ENCODE data around the gene ELP1.

ELP1 gene

DNA sequence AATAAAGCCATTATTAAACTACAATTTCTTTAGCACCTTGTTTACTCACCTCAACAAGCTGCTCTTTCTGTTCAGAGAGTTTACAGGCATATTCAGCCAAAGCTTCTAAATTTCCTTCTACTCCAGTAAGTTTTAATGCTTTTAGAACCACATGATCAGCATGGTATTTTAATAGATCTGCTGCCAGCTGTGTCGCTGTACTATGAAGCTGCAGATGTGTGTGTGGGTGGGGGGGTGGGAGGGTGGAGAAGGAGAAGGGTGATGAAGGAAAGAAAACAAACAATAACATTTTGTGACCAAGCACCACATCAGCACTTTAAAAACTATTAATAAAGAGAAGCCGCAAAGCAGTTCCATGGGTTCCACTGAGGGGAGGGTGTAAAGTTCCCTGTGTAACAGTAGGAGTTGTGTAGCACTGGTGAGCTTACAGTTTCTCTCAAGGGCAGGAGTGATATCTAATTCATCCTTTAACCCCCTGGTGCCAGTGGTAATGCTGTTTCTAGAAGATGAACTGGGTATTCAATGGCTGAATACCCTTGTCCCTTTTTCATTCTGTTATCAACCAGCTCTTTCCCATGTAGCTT is 38.8 kb upstream of the ELP1 start:
- TF ChIP-seq TAF1 (IDR thresholded peaks at IDR 0.05; ENCODE audit: borderline replicate concordance, insufficient read depth, low read length), result no peak
- no peak for TF ChIP-seq SIN3A (IDR thresholded peaks at IDR 0.05; ENCODE audit: borderline replicate concordance, insufficient read depth, low read length)
- TF ChIP-seq, protein P1, sequence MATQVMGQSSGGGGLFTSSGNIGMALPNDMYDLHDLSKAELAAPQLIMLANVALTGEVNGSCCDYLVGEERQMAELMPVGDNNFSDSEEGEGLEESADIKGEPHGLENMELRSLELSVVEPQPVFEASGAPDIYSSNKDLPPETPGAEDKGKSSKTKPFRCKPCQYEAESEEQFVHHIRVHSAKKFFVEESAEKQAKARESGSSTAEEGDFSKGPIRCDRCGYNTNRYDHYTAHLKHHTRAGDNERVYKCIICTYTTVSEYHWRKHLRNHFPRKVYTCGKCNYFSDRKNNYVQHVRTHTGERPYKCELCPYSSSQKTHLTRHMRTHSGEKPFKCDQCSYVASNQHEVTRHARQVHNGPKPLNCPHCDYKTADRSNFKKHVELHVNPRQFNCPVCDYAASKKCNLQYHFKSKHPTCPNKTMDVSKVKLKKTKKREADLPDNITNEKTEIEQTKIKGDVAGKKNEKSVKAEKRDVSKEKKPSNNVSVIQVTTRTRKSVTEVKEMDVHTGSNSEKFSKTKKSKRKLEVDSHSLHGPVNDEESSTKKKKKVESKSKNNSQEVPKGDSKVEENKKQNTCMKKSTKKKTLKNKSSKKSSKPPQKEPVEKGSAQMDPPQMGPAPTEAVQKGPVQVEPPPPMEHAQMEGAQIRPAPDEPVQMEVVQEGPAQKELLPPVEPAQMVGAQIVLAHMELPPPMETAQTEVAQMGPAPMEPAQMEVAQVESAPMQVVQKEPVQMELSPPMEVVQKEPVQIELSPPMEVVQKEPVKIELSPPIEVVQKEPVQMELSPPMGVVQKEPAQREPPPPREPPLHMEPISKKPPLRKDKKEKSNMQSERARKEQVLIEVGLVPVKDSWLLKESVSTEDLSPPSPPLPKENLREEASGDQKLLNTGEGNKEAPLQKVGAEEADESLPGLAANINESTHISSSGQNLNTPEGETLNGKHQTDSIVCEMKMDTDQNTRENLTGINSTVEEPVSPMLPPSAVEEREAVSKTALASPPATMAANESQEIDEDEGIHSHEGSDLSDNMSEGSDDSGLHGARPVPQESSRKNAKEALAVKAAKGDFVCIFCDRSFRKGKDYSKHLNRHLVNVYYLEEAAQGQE (IDR thresholded peaks at IDR 0.05; ENCODE audit: insufficient read depth in 1 of 2, low read depth in 2 of 2, low read length in 2 of 2), result no peak
- no peak for TF ChIP-seq FOXP2 (optimal IDR thresholded peaks at IDR 0.05; ENCODE audit: borderline replicate concordance, extremely low read depth, extremely low read length, insufficient read depth)
- no peak for TF ChIP-seq POLR2AphosphoS5 (IDR thresholded peaks at IDR 0.05; ENCODE audit: low read depth, low read length)

DNA sequence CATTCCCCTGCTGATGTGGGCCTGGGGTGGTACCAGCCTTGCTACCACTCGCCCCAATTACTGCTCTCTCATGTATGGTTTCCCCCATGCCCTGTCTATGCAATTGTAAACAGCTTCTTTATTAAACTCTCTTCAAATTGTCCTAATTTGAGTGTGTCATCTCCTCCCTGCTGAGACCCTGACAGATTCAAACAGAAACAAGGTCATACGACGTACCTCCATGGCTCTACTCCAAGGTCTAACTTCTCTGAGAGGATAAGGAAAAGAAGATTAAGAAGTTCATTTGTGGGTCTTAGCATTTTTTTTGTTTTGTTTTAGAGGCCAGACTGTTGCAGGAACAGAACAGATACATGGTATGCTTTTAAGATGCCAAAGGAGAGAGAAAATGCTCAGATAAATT is 38.3 kb upstream of the ELP1 start:
- no peak for TF ChIP-seq SIN3A (IDR thresholded peaks at IDR 0.05; ENCODE audit: borderline replicate concordance, insufficient read depth, low read length)
- no peak for TF ChIP-seq FOXP2 (optimal IDR thresholded peaks at IDR 0.05; ENCODE audit: borderline replicate concordance, extremely low read depth, extremely low read length, insufficient read depth)
- no peak for TF ChIP-seq POLR2AphosphoS5 (IDR thresholded peaks at IDR 0.05; ENCODE audit: low read depth, low read length)
- TF ChIP-seq, protein P1 (IDR thresholded peaks at IDR 0.05; ENCODE audit: insufficient read depth in 1 of 2, low read depth in 2 of 2, low read length in 2 of 2), result no peak
- no peak for TF ChIP-seq TAF1 (IDR thresholded peaks at IDR 0.05; ENCODE audit: borderline replicate concordance, insufficient read depth, low read length)

DNA sequence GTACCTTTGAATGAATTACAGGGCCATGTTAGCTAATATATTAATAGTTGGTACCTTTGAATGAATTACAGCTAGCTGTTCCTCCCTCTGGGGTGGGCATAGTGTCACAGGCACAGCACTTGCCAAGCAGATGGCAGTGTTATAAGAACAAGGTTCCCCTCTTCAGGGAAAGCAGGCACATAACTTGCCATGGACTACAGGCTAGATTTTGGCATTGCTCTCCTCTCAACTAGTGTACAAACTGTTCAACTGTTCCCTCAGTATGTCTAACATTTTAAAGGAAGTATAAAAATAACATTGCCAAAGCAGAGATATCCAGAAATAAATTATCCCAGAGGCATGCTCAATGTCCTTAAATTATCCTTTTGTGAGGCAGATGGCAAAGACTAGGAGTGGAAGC is 34.0 kb upstream of the ELP1 start:
- TF ChIP-seq FOXP2 (optimal IDR thresholded peaks at IDR 0.05; ENCODE audit: borderline replicate concordance, extremely low read depth, extremely low read length, insufficient read depth), result no peak
- TF ChIP-seq, protein P1 (IDR thresholded peaks at IDR 0.05; ENCODE audit: insufficient read depth in 1 of 2, low read depth in 2 of 2, low read length in 2 of 2), result no peak
- no peak for TF ChIP-seq SIN3A (IDR thresholded peaks at IDR 0.05; ENCODE audit: borderline replicate concordance, insufficient read depth, low read length)
- TF ChIP-seq POLR2AphosphoS5 (IDR thresholded peaks at IDR 0.05; ENCODE audit: low read depth, low read length), result no peak
- no peak for TF ChIP-seq TAF1 (IDR thresholded peaks at IDR 0.05; ENCODE audit: borderline replicate concordance, insufficient read depth, low read length)

DNA sequence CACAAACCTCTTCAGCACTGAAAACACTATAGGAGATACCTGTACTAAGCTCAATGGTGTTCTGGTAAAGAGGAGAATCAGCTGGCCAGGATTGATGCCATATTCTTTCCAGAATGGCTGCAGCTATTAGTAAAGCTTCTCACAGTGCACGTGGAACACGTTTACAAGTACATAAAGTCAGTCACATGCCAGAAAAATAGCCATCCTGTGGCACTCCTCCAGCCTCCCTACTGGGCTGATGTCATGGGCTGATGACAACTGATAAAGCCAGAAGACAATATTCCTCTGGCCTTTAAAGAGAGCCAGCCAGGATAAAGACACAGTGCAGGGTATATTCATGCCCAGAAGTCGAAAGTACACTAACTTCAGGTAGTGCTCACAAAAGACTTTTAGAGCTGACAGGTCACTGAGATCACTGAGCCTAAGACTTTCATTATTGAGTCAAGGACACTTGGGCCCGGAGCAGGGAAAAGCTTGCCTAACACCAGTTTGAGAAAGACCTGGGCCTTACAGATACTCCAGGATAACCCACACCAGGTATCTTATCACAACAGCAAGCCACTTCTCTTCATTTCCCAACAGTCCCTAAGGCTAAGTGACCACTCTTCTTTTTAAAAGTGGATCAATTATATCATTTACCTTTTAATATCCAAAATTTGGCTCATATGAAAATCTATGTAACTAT is 29.7 kb upstream of the ELP1 start:
- TF ChIP-seq SIN3A (IDR thresholded peaks at IDR 0.05; ENCODE audit: borderline replicate concordance, insufficient read depth, low read length) (no peak), POLR2AphosphoS5 (IDR thresholded peaks at IDR 0.05; ENCODE audit: low read depth, low read length) (no peak), FOXP2 (optimal IDR thresholded peaks at IDR 0.05; ENCODE audit: borderline replicate concordance, extremely low read depth, extremely low read length, insufficient read depth) (no peak), TAF1 (IDR thresholded peaks at IDR 0.05; ENCODE audit: borderline replicate concordance, insufficient read depth, low read length) (no peak)
- TF ChIP-seq, protein P1 (IDR thresholded peaks at IDR 0.05; ENCODE audit: insufficient read depth in 1 of 2, low read depth in 2 of 2, low read length in 2 of 2), result no peak

Data from PFSK-1 (cell line).